WERI-Rb-1 (cell line): Measurements from ENCODE around the gene NAT10.

Source experiments
- DNase-seq: peaks from one replicate; pipeline ENCODE4 v3.0.0-alpha.2; 2020
- H3K27ac ChIP-seq: fragments of 250-450 bp; sonication (Bioruptor Pico); 2 replicates; pipeline ENCODE4 v1.5.1; 2020; ENCODE audit warnings: mild to moderate bottlenecking, moderate library complexity
- H3K27me3 ChIP-seq: fragments of 250-450 bp; sonication (Bioruptor Pico); 2 replicates; pipeline ENCODE4 v1.5.1; 2021; ENCODE audit warnings: mild to moderate bottlenecking, low read depth, moderate library complexity; ENCODE audit not compliant: insufficient read depth, severe bottlenecking
- H3K36me3 ChIP-seq: fragments of 250-450 bp; sonication (Bioruptor Pico); 2 replicates; pipeline ENCODE4 v1.5.1; 2020; ENCODE audit warnings: mild to moderate bottlenecking, moderate library complexity
- H3K4me3 ChIP-seq: 2 replicates; pipeline ENCODE4 v1.5.1; 2011; ENCODE audit warnings: low read depth, mild to moderate bottlenecking, control low read depth, low read length
- H3K9me3 ChIP-seq: fragments of 250-450 bp; sonication (Bioruptor Pico); 2 replicates; pipeline ENCODE4 v1.5.1; 2021; ENCODE audit warnings: mild to moderate bottlenecking, moderate library complexity; ENCODE audit not compliant: severe bottlenecking
- TF ChIP-seq, protein P1 (sequence below): IDR thresholded peaks from 2 replicates; pipeline ENCODE4 v1.5.1; 2011; ENCODE audit warnings: low read depth, mild to moderate bottlenecking, control low read depth, inconsistent platforms, low read length

The NAT10 gene

DNA sequence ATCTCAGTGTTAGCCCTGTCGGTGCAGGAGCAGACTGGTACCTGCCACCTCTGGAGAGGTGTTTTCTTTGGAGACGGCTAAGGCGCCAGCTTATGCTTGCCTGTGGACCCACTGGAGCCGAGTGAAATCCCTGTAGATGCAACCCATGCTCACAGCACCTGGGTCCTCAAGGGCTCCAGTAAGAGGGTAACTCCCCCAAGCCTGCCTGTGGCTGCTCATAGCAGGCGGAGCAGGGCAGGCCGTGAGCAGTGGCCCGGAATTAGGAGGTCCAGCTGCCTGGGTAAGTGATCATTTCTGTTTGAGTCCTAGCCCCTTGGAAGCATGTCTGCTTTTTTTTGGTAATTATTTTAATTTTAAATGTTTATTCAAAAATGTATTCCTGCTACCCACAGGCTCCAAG lies 43.8 kb downstream of the NAT10 start:
- H3K27me3 ChIP-seq: no peaks in the 10 kb centered on the region
- H3K9me3 ChIP-seq: no peaks in the 10 kb centered on the region
- H3K4me3 ChIP-seq: no peak overlapping the region; the same call in 1 of the 2 replicates
- peak; percentile 33 for DNase-seq
- peaks cover 78% of the 10 kb centered on the region for H3K36me3 ChIP-seq
- peak overlapping the region; percentile 95 for H3K27ac ChIP-seq
- TF ChIP-seq, protein P1, sequence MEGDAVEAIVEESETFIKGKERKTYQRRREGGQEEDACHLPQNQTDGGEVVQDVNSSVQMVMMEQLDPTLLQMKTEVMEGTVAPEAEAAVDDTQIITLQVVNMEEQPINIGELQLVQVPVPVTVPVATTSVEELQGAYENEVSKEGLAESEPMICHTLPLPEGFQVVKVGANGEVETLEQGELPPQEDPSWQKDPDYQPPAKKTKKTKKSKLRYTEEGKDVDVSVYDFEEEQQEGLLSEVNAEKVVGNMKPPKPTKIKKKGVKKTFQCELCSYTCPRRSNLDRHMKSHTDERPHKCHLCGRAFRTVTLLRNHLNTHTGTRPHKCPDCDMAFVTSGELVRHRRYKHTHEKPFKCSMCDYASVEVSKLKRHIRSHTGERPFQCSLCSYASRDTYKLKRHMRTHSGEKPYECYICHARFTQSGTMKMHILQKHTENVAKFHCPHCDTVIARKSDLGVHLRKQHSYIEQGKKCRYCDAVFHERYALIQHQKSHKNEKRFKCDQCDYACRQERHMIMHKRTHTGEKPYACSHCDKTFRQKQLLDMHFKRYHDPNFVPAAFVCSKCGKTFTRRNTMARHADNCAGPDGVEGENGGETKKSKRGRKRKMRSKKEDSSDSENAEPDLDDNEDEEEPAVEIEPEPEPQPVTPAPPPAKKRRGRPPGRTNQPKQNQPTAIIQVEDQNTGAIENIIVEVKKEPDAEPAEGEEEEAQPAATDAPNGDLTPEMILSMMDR: no peak

DNA sequence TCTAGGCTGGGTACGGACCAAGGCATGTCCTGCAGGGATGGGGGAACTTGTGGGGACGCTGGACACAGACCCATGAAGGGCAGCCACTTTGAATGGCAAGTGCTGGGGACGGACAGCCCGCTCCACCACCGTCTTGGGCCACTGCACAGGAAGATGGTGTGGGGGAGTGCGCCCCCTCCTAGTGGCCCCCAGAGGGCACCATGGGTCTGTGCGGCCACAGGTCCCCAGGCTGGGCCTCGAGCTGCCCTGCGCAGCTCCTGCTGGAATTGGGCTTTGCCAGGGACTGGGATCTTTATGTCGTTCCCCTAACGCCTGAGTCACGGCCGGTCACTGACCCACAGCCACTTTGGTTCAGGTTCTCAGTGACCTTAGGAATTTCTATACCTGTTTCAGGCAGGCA lies 44.4 kb downstream of the NAT10 start:
- Histone ChIP-seq H3K36me3 (peaks cover 73% of the 10 kb centered on the region), H3K4me3 (no peak overlapping the region), H3K27me3 (no peaks in the 10 kb centered on the region), H3K27ac (peak overlapping the region; percentile 95), H3K9me3 (no peaks in the 10 kb centered on the region)
- TF ChIP-seq, protein P1: peak; percentile 75
- peak; percentile 56 for DNase-seq

DNA sequence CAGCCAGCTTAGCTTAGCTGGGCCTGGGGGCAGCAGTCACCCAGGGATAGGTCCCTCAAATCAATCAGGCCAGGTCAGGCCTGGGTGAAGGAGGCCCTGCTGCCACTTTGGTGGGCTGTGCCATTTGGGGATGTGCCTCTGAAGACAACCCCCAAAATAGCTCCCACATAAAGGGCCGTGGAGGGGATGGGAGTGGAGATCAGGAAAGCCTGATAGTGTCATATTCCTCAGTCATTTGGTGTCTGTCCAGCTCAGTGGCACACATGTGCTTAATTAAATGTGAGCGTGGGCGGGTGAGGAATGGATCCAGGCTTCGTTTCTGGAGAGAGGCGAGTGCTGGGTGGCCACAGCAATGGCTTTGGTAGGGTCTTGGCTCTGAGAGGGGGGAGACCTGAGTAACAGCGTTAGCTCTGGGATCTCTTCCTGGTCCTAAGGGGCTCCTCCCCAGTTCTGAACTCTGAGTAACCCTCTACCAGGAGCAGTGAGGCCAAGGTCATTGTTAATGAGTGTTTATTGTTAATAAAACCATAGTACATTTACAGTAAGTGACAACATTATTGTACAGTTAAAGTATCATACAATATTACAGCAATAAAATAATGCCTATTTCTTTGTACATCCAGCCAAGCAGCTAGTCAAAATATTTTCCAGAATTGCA lies 45.2 kb downstream of the NAT10 start:
- TF ChIP-seq, protein P1: no peak
- Histone ChIP-seq H3K27me3 (no peaks in the 10 kb centered on the region), H3K36me3 (peaks cover 73% of the 10 kb centered on the region), H3K9me3 (no peaks in the 10 kb centered on the region), H3K27ac (peak overlapping the region; percentile 95), H3K4me3 (no peak overlapping the region)
- DNase-seq: no peak

DNA sequence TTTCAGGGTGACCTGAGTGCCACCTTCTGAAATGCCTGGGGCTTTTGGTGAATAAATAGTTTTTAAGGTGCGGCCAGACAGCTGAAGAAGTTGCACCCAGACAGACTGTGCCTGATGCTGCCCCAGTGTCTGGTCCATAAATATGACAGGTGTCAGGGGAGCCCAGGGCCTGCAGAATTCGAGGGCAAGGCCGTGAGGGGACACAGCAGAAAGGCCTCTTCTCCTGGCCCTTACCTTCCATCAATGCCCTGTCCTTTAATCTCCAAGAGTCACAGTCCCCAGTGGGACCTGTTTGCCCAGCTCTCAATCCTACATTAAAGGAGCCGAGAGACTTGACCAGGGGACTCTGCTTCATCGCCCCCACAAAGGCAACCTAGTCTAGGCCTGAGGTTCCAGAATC lies 45.7 kb downstream of the NAT10 start:
- TF ChIP-seq, protein P1: no peak
- DNase-seq: no peak
- H3K4me3 ChIP-seq: no peak overlapping the region
- no peaks in the 10 kb centered on the region for H3K27me3 ChIP-seq
- H3K9me3 ChIP-seq: no peaks in the 10 kb centered on the region
- peaks cover 73% of the 10 kb centered on the region for H3K36me3 ChIP-seq
- peak overlapping the region; percentile 95 for H3K27ac ChIP-seq

DNA sequence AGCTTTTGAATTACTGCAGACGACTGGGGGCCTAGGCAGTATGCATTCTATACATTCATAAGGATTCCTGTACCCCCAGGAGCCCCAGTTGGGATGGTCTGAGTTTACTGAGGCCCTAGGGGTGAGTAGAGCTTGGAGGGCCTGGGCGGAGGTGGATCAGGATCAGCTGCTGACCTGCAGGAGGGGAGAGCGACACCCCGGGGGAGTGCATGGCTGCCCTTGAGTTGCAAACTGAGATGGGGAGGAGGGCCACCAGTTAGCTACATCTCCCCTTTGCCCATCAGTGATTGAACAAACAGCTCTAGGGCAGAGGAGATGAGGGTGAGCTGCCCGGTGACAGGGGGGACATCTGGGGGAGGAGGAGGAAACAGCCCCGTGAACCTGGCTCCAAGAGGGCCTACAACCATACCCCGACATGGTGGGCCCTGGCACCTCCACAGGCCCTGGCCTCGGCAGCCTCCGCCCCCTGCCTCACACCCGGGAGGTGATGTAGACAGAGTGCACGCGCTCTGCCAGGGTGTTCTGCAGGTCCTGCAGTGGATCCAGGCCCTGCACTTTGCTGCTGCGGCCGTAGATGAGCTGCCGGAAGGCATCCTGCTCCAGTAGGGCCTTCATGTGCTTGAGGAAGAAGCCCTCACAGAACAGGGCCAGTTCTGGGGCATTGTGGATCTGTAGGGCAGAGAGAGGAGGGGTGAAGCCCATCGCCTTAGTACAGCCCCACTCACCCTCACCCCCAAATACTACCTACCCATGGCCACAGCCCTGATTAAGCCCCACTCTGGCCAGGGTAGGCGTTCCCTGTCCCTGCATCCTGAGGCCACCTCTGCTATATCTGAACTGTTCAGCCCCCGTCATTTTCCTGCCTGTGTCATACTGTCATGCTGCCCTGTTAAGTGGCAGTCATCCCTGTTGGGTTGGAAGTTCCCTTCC lies 46.8 kb downstream of the NAT10 start:
- H3K27ac ChIP-seq: no peak overlapping the region
- TF ChIP-seq, protein P1: no peak
- H3K36me3 ChIP-seq: peaks cover 64% of the 10 kb centered on the region

More for the DNA sequence above, 46.8 kb downstream of the NAT10 start:
- Histone ChIP-seq H3K9me3 (no peaks in the 10 kb centered on the region), H3K4me3 (no peak overlapping the region), H3K27me3 (no peaks in the 10 kb centered on the region)
- no peak for DNase-seq
